ENCODE results near the gene MIPOL1. TPM values are rescaled to one million over a fixed set of nuclear protein-coding genes. Genes with fewer than 3 reads are reported as not detected.

Gene MIPOL1
- total and polyA plus RNA-seq, 2 of the 13 experiments (the other 11 are each of a cell fraction or from before 2014, with no cell fraction given), result 8.6 to 34.2 TPM

- TF ChIP-seq DPF2 (CRISPR knock-in tag; IDR thresholded peaks at IDR 0.05; ENCODE audit: borderline replicate concordance, low read depth) (peak; percentile 100), ZMYM2 (CRISPR knock-in tag; IDR thresholded peaks at IDR 0.05) (peak; percentile 87; the same call in 1 of the 2 replicates), BCL6 (CRISPR knock-in tag; IDR thresholded peaks at IDR 0.05) (peak; percentile 99), ZNF652 (CRISPR knock-in tag; IDR thresholded peaks at IDR 0.05; ENCODE audit: borderline replicate concordance, low read depth) (peak; percentile 83; the same call in 1 of the 2 replicates), ZNF788 (CRISPR knock-in tag; IDR thresholded peaks at IDR 0.05; ENCODE audit: borderline replicate concordance) (peak; percentile 87; the same call in 1 of the 2 replicates), CREB3 (CRISPR knock-in tag; IDR thresholded peaks at IDR 0.05) (no peak; the same call in 1 of the 2 replicates), GABPA (IDR thresholded peaks at IDR 0.05; ENCODE audit: low read depth, low read length) (no peak), GABPA (CRISPR knock-in tag; IDR thresholded peaks at IDR 0.05; ENCODE audit: low read depth) (peak; percentile 78), IRF9 (CRISPR knock-in tag; IDR thresholded peaks at IDR 0.05; ENCODE audit: borderline replicate concordance) (no peak; the same call in 1 of the 2 replicates), XBP1 (CRISPR knock-in tag; IDR thresholded peaks at IDR 0.05) (peak; percentile 93), ZNF484 (CRISPR knock-in tag; IDR thresholded peaks at IDR 0.05; ENCODE audit: borderline replicate concordance, low read depth) (no peak), ZNF432 (CRISPR knock-in tag; IDR thresholded peaks at IDR 0.05; ENCODE audit: borderline replicate concordance) (no peak), ZNF607 (CRISPR knock-in tag; IDR thresholded peaks at IDR 0.05; ENCODE audit: borderline replicate concordance) (no peak; the same call in 1 of the 2 replicates), ZBTB49 (CRISPR knock-in tag; IDR thresholded peaks at IDR 0.05; ENCODE audit: borderline replicate concordance) (peak; percentile 82; the same call in 1 of the 2 replicates), ZNF274 (CRISPR knock-in tag; IDR thresholded peaks at IDR 0.05) (peak; percentile 43; the same call in 1 of the 2 replicates), ZNF768 (CRISPR knock-in tag; IDR thresholded peaks at IDR 0.05) (no peak; the same call in 1 of the 2 replicates), MLLT10 (CRISPR knock-in tag; IDR thresholded peaks at IDR 0.05) (no peak), DMTF1 (CRISPR knock-in tag; IDR thresholded peaks at IDR 0.05) (no peak), DNMT3B (CRISPR knock-in tag; conservative IDR thresholded peaks at IDR 0.05) (peak; percentile 100), ZNF337 (CRISPR knock-in tag; IDR thresholded peaks at IDR 0.05; ENCODE audit: borderline replicate concordance, low read depth) (peak; percentile 88; the same call in 1 of the 2 replicates), DR1 (CRISPR knock-in tag; IDR thresholded peaks at IDR 0.05) (no peak), DMAP1 (CRISPR knock-in tag; IDR thresholded peaks at IDR 0.05) (peak; percentile 92), TCF7 (IDR thresholded peaks at IDR 0.05; ENCODE audit: low read depth) (peak; percentile 96), ZNF713 (CRISPR knock-in tag; IDR thresholded peaks at IDR 0.05) (no peak), CBFB (CRISPR knock-in tag; IDR thresholded peaks at IDR 0.05) (peak; percentile 94), MXI1 (IDR thresholded peaks at IDR 0.05; ENCODE audit: borderline replicate concordance, low read depth, low read length) (peak; percentile 79; the same call in 1 of the 3 replicates)
These were observed 268.9 kb downstream of the MIPOL1 start (continued) for GRCh38 chr14:37466623-37467088.
